ENCODE results near the gene LINS1. TPM values are rescaled to one million over a fixed set of nuclear protein-coding genes. Genes with fewer than 3 reads are reported as not detected.

Gene LINS1
- total and polyA plus RNA-seq, 2 of the 8 experiments (the other 6 are each of a cell fraction or from before 2014, with no cell fraction given), result 4.2 to 8.1 TPM

GRCh38 chr15:100615801-100616200 is 13.8 kb upstream of the LINS1 start:
- H4K91ac ChIP-seq (replicated peaks; ENCODE audit: insufficient read length, low read length), result no peak overlapping the region
- no peaks in the 10 kb centered on the region for H3K23me2 ChIP-seq (ENCODE audit: low read depth, low read length)
- H2AK5ac ChIP-seq (ENCODE audit: low read depth, low read length), result no peak overlapping the region
- H3K79me2 ChIP-seq (ENCODE audit: control insufficient read depth in 1 of 2, insufficient read depth in 2 of 2, low read length in 2 of 2), result peaks cover 0 to 2% of the 10 kb centered on the region in 2 experiments; a peak in 1 of 4 replicates
- no peaks in the 10 kb centered on the region for H3K9me3 ChIP-seq (ENCODE audit: insufficient read depth in 2 of 2, low read depth in 1 of 2, low read length in 1 of 2)
- no peak overlapping the region for H2BK15ac ChIP-seq (ENCODE audit: low read length)
- H3K14ac ChIP-seq (ENCODE audit: insufficient read length), result no peak overlapping the region
- no peak overlapping the region for H2BK5ac ChIP-seq (ENCODE audit: low read depth, low read length)
- H3K27me3 ChIP-seq (replicated peaks in 1 of 4; ENCODE audit: control insufficient read depth in 3 of 4, extremely low read depth in 1 of 4, insufficient read depth in 3 of 4, low read length in 3 of 4), result no peaks in the 10 kb centered on the region
- no peak for DNase-seq (ENCODE audit: low read depth in 1 of 2, low spot score in 2 of 2)
- H2AFZ ChIP-seq (ENCODE audit: low read length), result no peak overlapping the region
- no peaks in the 10 kb centered on the region for H4K20me1 ChIP-seq (replicated peaks in 1 of 2; ENCODE audit: control insufficient read depth in 1 of 2, insufficient read depth in 2 of 2, low read length in 2 of 2)
- no peak overlapping the region for H3K18ac ChIP-seq (ENCODE audit: extremely low read depth, low read length)
- no peak overlapping the region for H3K9ac ChIP-seq (replicated peaks in 1 of 4; ENCODE audit: extremely low read depth in 1 of 4, low read depth in 3 of 4, low read length in 3 of 4)
- H3K23ac ChIP-seq (ENCODE audit: insufficient read length), result no peak overlapping the region
- no peak for FAIRE-seq
- H3K4me3 ChIP-seq (ENCODE audit: extremely low read depth in 1 of 4, insufficient read depth in 2 of 4, low read depth in 3 of 4, low read length in 4 of 4), result no peak overlapping the region
- H2BK120ac ChIP-seq (replicated peaks; ENCODE audit: low read depth, low read length), result no peak overlapping the region
- H3K4ac ChIP-seq (replicated peaks; ENCODE audit: insufficient read length, low read depth, low read length), result no peak overlapping the region
- TF ChIP-seq POLR2AphosphoS5 (IDR thresholded peaks at IDR 0.05; ENCODE audit: low read depth, low read length) (no peak), POLR2A (IDR thresholded peaks at IDR 0.05; ENCODE audit: control extremely low read depth in 1 of 2, low read depth in 2 of 2, low read length in 2 of 2) (no peak), NRF1 (IDR thresholded peaks at IDR 0.05; ENCODE audit: low read depth, low read length) (no peak)
- H3K4me2 ChIP-seq (ENCODE audit: insufficient read depth in 1 of 2, low read depth in 2 of 2, low read length in 2 of 2), result no peak overlapping the region
- no peak overlapping the region for H3K56ac ChIP-seq (replicated peaks; ENCODE audit: insufficient read length, low read depth, low read length)
- CTCF ChIA-PET (ENCODE audit: partially characterized antibody), result interaction anchor here (0.6 to 1.9 kb wide), 3 partner anchors 19 to 265 kb away, joined by 3 to 7 read pairs (median 3); no protein-coding TSS in a partner anchor
- no peak overlapping the region for H4K5ac ChIP-seq (ENCODE audit: insufficient read length, low read depth, low read length)
- no peaks in the 10 kb centered on the region for H3K4me1 ChIP-seq (replicated peaks in 1 of 4; ENCODE audit: control insufficient read depth in 3 of 4, insufficient read depth in 4 of 4, low read length in 3 of 4)
- H3K27ac ChIP-seq (ENCODE audit: low read depth, low read length), result no peak overlapping the region
- 66% methylated on average over 5 of the region's 5 CpGs; no CpG with 5 or more reads in 1 of the 2 experiments for WGBS, 2 experiments (ENCODE audit: extremely low coverage in 1 of 2, insufficient coverage in 1 of 2, insufficient read length in 1 of 2, insufficient replicate concordance in 2 of 2, low coverage in 1 of 2, low lambda C conversion rate in 2 of 2, missing lambda C conversion rate in 1 of 2)
- POLR2A ChIA-PET (ENCODE audit: partially characterized antibody), result no interaction called here
- no peak overlapping the region for H4K8ac ChIP-seq (ENCODE audit: extremely low read depth, insufficient read depth, low read length)
- H3K79me1 ChIP-seq (ENCODE audit: low read depth, low read length), result peaks cover 2% of the 10 kb centered on the region; the same call in 1 of the 2 replicates
- peaks cover 3 to 25% (median 13%) of the 10 kb centered on the region in 4 experiments; a peak in 7 of 8 replicates for H3K36me3 ChIP-seq (ENCODE audit: control insufficient read depth in 2 of 4, insufficient read depth in 4 of 4, low read length in 3 of 4)
- no peak overlapping the region for H2BK20ac ChIP-seq (ENCODE audit: low read length)
- no peak overlapping the region for H2BK12ac ChIP-seq (ENCODE audit: low read depth, low read length)

All from H1 (cell line).